ENCODE data around the gene PHF20. TPM values are rescaled to one million over a fixed set of nuclear protein-coding genes. Genes with fewer than 3 reads are reported as not detected.
"Not testable (repeated sequence)": the region's sequence is repeated elsewhere in the genome, so short reads cannot be mapped to it uniquely, and the experiment has no call there.

The PHF20 gene
- total RNA-seq, 1 donor = 34.5 TPM

DNA sequence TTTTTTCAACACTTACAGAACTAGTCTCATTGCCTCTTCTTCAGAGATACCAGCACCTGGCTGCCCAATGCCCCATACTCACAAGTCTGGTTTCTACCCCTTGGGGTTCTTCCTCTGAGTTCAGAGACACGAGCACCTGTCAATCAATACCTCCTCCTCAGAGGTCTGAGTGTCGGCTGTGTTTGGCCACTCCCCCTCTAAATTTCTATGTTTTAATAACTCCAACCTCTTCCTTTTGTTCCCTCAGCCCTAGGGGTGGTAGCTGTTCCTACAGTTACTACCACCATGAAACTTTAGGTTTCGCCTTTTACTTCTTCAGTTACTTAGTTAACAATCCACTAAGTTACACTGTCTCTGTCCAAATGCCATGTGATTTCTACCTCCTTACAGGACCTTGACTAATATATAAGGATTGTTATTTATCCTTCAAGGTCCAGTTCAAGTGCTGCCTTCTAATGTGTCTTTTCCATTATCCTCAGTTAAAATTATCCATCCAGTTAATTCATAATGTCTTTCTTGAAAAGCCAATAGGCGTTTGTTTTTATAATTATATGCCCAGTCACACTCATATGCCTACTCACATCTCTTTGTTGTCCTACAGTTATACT is 14.6 kb upstream of the PHF20 start:
- DNase-seq (ENCODE audit: low read depth) = no peak

DNA sequence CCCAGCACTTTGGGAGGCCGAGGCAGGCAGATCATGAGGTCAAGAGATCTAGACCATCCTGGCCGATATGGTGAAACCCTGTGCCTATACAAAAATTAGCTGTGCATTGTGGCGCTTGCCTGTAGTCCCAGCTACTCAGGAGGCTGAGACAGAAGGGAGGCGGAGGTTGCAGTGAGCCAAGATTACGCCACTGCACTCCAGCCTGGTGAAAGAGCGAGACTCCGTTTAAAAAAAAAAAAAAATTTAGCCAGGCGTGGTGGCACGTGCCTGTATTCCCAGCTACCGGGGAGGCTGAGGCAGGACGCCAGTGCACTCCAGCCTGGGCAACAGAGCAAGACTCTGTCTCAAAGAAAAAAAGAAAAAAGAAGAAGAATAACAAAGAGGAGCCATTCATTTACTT is 10.3 kb upstream of the PHF20 start:
- DNase-seq (ENCODE audit: low read depth); H3K4me3 ChIP-seq (ENCODE audit: low read depth, low read length): not testable (repeated sequence)

More for the DNA sequence above, 14.6 kb upstream of the PHF20 start:
- TF ChIP-seq, protein P1, sequence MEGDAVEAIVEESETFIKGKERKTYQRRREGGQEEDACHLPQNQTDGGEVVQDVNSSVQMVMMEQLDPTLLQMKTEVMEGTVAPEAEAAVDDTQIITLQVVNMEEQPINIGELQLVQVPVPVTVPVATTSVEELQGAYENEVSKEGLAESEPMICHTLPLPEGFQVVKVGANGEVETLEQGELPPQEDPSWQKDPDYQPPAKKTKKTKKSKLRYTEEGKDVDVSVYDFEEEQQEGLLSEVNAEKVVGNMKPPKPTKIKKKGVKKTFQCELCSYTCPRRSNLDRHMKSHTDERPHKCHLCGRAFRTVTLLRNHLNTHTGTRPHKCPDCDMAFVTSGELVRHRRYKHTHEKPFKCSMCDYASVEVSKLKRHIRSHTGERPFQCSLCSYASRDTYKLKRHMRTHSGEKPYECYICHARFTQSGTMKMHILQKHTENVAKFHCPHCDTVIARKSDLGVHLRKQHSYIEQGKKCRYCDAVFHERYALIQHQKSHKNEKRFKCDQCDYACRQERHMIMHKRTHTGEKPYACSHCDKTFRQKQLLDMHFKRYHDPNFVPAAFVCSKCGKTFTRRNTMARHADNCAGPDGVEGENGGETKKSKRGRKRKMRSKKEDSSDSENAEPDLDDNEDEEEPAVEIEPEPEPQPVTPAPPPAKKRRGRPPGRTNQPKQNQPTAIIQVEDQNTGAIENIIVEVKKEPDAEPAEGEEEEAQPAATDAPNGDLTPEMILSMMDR (IDR thresholded peaks at IDR 0.05; ENCODE audit: insufficient read depth, low read depth, low read length) = no peak
- no peak overlapping the region for H3K4me3 ChIP-seq (ENCODE audit: low read depth, low read length)

DNA sequence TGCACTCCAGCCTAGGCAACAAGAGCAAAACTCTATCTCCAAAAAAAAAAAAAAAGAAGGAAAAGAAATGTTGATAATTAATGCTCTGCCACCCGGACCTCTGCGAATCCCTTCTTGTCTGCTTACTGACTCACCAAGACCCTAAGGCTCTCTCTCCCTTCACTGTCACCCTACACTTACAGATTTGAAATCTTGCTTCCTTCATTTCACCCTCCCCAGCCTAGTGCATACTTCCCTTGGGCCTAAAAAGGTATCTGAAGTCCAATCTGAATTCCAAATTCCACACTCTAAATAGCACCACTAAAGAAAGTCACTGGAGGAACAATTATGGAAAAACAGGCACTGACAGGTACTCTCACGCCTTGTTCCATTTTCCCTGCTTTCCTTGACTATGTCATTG is 9.4 kb upstream of the PHF20 start:
- TF ChIP-seq, protein P1 (IDR thresholded peaks at IDR 0.05; ENCODE audit: insufficient read depth, low read depth, low read length) = no peak

DNA sequence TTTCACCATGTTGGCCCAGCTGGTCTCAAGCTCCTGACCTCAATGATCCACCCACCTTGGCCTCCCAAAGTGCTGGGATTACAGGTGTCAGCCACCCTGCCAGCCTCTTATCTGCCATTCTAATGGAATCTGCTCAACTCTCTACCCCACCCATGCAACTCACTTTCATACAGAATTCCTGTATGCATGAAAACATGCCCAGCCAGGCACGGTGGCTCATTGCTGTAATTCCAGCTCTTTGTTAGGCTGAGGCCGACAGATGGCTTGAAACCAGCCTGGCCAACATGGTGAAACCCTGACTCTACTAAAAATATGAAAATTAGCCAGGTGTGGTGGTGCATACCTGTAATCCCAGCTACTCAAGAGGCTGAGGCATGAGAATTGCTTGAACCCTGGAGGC is 6.9 kb upstream of the PHF20 start:
- not testable (repeated sequence) for DNase-seq (ENCODE audit: low read depth)

More for the DNA sequence above, 9.4 kb upstream of the PHF20 start:
- DNase-seq (ENCODE audit: low read depth) = no peak
- no peak overlapping the region for H3K4me3 ChIP-seq (ENCODE audit: low read depth, low read length)

DNA sequence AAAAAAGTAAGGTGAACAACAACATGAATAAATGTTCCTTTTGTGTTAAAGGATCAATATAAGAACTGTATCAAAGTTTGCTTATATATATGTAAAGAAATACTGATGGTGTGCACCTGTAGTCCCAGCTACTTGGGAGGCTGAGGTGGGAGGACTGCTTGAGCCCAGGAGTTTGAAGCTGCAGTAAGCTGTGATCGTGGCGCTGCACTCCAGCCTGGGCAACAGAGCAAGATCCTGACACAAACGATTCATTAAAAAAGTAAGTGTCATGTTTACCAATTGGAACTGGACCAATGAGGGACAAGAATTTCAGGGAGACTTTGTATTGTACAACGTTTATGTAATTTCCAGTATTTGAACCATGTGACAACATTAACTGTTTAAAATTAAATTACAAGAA is 5.0 kb upstream of the PHF20 start:
- H3K4me3 ChIP-seq (ENCODE audit: low read depth, low read length) = no peak overlapping the region
- TF ChIP-seq, protein P1 (IDR thresholded peaks at IDR 0.05; ENCODE audit: insufficient read depth, low read depth, low read length) = no peak

More for the DNA sequence above, 6.9 kb upstream of the PHF20 start:
- not testable (repeated sequence) for H3K4me3 ChIP-seq (ENCODE audit: low read depth, low read length)

DNA sequence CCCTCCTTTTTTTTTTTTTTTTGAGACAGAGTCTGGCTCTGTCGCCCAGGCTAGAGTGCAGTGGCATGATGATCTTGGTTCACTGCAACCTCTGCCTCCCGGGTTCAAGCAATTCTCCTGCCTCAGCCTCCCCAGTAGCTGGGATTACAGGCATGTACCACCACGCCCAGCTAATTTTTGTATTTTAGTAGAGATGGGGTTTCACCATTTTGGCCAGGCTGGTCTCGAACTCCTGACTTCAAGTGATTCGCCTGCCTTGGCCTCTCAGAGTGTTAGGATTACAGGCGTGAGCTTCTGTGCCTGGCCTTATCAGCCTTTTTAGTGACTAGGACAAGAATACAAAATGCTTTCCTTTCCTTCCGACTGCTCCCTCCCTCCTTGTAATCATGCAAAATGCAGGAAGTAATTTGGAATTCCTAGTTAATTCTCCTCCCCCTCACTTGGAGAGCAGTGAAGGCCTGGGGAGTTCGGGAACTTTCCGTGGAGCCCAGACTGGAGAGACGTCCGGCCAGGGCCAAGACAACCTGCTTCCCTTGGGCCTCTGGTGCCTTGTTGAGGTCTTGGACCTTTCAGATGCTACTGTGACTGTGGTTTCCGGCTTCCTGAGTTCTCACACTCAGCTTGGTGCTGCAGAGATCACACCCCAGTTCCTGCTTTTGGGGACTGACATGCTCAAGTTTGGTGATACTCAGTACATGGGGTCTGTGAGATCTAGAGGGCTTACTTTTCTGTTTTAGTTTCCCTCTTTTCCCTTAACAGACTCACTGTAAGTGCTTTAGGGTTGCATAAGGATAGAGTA is 3.9 kb upstream of the PHF20 start:
- TF ChIP-seq, protein P1 (IDR thresholded peaks at IDR 0.05; ENCODE audit: insufficient read depth, low read depth, low read length) = no peak
- H3K4me3 ChIP-seq (ENCODE audit: low read depth, low read length) = no peak overlapping the region
- DNase-seq (ENCODE audit: low read depth) = peak; percentile 55

More for the DNA sequence above, 5.0 kb upstream of the PHF20 start:
- DNase-seq (ENCODE audit: low read depth) = no peak

DNA sequence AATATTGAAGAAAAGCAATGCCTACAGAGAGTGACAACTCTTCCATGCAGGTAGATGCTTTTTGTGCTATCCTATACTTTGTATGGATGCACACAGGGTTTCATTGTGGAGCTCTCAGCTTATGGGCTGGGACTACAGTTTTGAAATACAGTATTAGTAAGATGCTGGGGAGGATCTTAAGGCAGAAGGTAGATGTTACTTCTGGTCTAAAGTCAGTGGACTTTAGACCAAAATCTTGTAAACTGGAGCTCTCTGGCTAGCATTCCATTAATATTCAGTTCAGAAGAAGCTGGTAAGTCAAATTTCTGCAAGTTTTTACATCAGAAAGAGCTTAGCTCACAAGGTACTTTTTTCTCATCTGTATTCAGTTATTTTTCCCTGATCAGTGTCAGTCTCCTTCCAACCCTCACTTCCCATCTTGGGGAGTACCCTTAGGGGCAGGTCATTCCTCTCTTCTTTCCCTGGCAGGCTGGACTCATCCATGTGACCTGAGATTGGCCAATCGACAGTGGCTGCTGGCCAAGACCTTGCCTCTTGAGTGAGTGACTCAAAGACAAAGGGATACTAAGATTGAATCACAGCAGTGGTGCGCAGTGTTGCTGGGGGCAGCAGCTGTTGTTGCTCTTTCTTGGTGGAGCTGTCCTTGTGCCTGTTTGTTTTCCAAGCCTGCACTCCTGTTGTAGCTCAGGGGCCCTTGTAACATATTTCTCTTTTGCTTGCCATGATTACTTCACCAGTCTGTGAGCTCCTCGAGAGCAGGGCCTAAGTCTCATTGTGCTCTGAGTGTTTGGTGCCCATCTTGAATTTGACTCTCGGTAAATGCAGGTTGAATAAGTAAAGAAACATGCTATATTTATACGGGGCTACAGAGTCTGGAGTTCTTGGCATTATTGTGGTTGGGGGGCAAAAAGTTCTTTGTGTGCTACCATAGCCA is 2.8 kb upstream of the PHF20 start:
- no peak overlapping the region for H3K4me3 ChIP-seq (ENCODE audit: low read depth, low read length)
- DNase-seq (ENCODE audit: low read depth) = peak; percentile 96
- TF ChIP-seq, protein P1 (IDR thresholded peaks at IDR 0.05; ENCODE audit: insufficient read depth, low read depth, low read length) = no peak

Data from fibroblast of villous mesenchyme (primary cell).